GDM1 (cell line): ENCODE data around the gene KRT79.

ENCODE experiments used
- DNase-seq: peaks from one replicate; lab custom pipeline; 2025; lab: John Stamatoyannopoulos, UW

KRT79 gene

DNA sequence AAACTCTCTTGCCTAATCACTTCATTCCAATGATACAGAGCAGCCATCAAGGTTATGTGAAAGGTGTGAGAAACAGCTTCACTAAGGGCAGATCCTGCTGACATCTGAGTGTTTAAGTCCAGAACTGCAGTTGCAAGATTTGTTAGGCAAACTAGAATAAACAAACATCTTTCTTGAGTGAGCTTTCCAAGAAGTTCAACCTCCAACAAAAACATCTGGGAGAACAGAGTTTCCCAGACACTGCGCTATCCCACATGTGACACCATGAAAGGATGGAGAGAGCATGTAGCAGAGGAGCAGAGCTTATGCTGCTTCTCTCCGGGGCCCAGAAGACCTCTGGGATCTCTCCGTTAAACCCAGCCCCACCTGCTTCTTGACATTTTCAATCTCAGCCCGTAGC, 62.6 kb downstream of the KRT79 start:
- no peak for DNase-seq
